Activated naive CD4-positive, alpha-beta T cell treated with anti-CD3 and anti-CD28 coated beads, Interleukin-2, amount 50 U/mL, for 72 hours (primary cell): Measurements from ENCODE around the gene ASTN2. TPM values are rescaled to one million over a fixed set of nuclear protein-coding genes. Genes with fewer than 3 reads are reported as not detected.

Experiments
- ATAC-seq, 2 donors: fragments of 150-1000 bp; cut with Tn5 transposase; 2 replicates each; pipeline ENCODE4 v1.10.0; 2021; ENCODE audit warnings: mild to moderate bottlenecking in 2 of 2, moderate library complexity in 2 of 2
- DNase-seq, 2 donors: peaks; one replicate each; pipeline ENCODE4 v3.0.0; 2021 to 2022; ENCODE audit warnings: low spot score in 2 of 2
- H3K27ac Mint-ChIP-seq, 2 donors: one replicate each; pipeline ENCODE4 v1.8.0; 2022; ENCODE audit warnings: mild to moderate bottlenecking in 2 of 2, mixed read lengths in 2 of 2
- H3K36me3 Mint-ChIP-seq, 2 donors: one replicate each; pipeline ENCODE4 v1.8.0; 2022; ENCODE audit warnings: mixed read lengths in 2 of 2
- H3K9me3 Mint-ChIP-seq, 2 donors: one replicate each; pipeline ENCODE4 v1.8.0; 2022; ENCODE audit warnings: mixed read lengths in 2 of 2
- total RNA-seq, 2 donors: library from RNA; stranded (reverse); gene quantifications; one replicate each; pipeline ENCODE4 v1.2.3, GENCODE V29; 2022

The ASTN2 gene
- total RNA-seq, 2 donors from 2014 or later = 4.5 to 5.4 TPM

- peaks cover 12 to 23% of the 10 kb centered on the region in 2 donors for H3K9me3 Mint-ChIP-seq
- ATAC-seq = no peak
Measured at GRCh38 chr9:116506685-116507084, 908.2 kb downstream of the ASTN2 start.

DNA sequence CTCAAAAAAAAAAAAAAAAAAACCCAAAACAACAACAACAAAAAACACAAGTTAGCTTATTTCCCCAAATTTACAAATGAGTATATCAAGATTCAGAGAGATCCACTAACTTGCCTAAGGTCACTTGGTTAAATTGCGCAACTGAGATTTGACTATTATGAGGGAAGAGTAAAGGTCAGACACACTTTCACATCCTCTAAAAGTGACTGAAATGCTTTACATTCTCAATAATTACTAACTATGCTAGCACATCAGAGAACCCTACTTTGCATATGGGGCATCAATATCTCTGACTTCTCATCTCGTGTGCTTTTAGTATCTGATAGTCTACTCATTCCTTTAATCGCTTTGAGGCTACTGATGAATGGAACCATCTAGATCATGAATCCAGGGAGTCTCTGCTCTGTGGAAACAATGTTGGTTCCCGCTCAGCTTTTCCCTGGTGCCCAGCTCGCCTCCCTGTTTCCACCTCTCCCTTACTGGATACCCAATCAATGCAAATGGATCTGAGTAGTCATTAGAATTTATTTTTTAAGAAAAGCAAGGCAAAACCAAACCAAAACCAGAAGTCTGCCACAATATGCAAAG lies 909.9 kb downstream of the ASTN2 start:
- no peaks in the 10 kb centered on the region for H3K36me3 Mint-ChIP-seq
- no peak overlapping the region for H3K27ac Mint-ChIP-seq
- DNase-seq = no peak
- no peak for ATAC-seq
- peaks cover 10 to 19% of the 10 kb centered on the region in 2 donors for H3K9me3 Mint-ChIP-seq

More at GRCh38 chr9:116506685-116507084, 908.2 kb downstream of the ASTN2 start:
- no peak for DNase-seq
- Mint-ChIP-seq H3K36me3 (peaks cover 0 to 4% of the 10 kb centered on the region in 2 donors), H3K27ac (no peak overlapping the region)

DNA sequence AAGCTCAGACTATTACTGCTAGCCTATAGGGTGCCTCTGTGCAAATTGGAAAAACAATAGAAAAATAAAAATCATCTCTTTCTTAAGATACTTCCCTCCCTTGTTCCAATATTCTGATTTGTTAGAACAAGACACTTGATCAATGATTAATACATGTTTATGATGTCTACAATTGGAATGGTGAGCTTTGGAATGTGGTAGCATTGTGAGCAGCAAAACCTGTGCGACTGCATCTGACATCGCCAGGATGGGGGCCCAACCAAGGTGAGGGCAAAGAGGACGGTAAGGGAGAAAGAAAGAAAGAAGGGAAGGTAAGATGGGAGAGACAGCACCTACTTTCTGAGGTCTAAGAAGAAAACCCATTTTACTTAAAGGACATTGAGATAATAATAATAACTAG lies 910.8 kb downstream of the ASTN2 start:
- peaks cover 10 to 19% of the 10 kb centered on the region in 2 donors for H3K9me3 Mint-ChIP-seq
- no peaks in the 10 kb centered on the region for H3K36me3 Mint-ChIP-seq
- ATAC-seq (no peak), DNase-seq (no peak)
- no peak overlapping the region for H3K27ac Mint-ChIP-seq

DNA sequence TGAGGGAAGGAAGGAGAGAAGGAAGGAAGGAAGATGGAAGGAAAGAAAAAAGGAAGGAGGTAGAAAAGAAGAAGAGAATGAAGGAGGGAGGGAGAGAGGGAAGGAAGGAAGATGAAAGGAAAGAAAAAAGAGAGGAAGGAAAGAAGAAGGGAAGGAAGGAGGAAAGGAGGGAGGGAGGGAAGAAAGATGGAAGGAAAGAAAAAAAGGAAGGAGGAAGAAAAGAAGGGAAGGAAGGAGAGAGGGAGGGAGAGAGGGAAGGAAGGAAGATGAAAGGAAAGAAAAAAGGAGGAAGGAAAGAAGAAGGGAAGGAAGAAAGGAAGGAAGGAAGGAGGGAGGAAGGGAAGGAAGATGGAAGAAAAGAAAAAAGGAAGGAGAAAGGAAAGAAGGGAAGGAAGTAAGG lies 912.1 kb downstream of the ASTN2 start:
- H3K9me3 Mint-ChIP-seq = peaks cover 5 to 15% of the 10 kb centered on the region in 2 donors
- no peaks in the 10 kb centered on the region for H3K36me3 Mint-ChIP-seq
- H3K27ac Mint-ChIP-seq = no peak overlapping the region
- no peak for DNase-seq
- ATAC-seq = no peak

DNA sequence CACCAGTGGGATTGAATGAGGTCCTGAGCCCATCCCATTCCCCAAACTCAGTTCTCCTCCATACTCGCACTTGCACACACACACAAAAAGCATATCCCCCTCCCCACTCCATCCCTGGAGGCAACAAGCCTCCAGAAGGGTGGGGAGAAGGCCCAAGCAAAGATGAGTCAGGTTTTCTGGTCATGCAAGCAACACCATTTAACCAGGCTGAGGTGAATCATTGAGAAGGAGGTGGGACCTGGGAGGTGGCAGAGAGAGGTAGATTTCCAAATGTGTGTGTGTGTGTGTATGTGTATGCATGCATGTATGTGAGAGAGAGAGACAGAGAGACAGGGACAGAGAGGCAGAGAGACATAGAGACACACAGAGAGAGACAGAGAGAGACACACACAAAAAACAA lies 913.0 kb downstream of the ASTN2 start:
- H3K36me3 Mint-ChIP-seq = no peaks in the 10 kb centered on the region
- H3K27ac Mint-ChIP-seq = no peak overlapping the region
- no peak for DNase-seq
- ATAC-seq = peak in 1 of 2 donors; percentile 34
- peaks cover 5 to 15% of the 10 kb centered on the region in 2 donors for H3K9me3 Mint-ChIP-seq

DNA sequence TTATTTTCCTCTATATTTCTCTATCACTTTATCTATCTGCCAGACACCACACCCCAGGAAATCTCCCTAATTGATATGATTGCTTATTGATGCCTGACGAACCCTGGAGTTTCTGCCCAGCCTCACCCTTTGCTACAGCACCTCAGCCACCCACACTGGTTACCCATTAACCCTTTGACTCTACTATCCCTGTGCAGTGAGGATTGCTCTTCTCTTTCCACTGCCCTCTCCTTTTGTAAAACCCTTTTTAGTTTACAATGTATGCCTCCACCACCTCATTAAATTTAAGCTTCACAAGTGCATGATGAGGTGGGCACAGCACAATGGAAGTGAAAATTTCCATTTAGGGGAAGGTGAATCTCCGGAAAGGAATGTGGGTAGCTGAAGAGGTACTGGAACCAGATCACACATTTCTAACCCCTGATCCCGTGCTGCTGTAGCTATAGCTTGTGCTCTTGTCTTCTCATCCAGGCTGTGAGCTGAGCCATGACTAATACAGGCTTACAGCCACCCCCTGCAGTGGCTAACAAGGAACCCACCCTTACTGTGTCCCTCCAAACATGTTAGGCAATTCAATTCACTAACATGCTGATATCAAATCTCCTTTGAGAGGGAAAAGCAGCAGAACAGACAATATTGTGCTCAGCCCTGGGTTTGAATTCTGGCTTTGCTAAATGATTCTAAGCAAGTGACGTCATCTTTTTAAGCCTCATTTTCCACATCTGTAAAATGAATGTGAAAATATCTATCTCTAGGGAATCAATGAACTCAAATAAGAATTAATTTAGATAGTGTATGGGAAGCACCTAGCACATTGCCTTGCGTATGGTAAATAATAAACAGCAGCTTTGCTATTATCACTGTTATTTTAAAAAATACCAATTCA lies 914.6 kb downstream of the ASTN2 start:
- H3K27ac Mint-ChIP-seq = no peak overlapping the region

GRCh38 chr9:116499434-116499833 lies 915.4 kb downstream of the ASTN2 start:
- no peak overlapping the region for H3K27ac Mint-ChIP-seq
- peaks cover 5 to 7% of the 10 kb centered on the region in 2 donors for H3K9me3 Mint-ChIP-seq
- no peaks in the 10 kb centered on the region for H3K36me3 Mint-ChIP-seq
- no peak for ATAC-seq
- no peak for DNase-seq

More for the DNA sequence above, 914.6 kb downstream of the ASTN2 start:
- Mint-ChIP-seq H3K9me3 (peaks cover 5 to 7% of the 10 kb centered on the region in 2 donors), H3K36me3 (no peaks in the 10 kb centered on the region)
- ATAC-seq (no peak), DNase-seq (no peak)

DNA sequence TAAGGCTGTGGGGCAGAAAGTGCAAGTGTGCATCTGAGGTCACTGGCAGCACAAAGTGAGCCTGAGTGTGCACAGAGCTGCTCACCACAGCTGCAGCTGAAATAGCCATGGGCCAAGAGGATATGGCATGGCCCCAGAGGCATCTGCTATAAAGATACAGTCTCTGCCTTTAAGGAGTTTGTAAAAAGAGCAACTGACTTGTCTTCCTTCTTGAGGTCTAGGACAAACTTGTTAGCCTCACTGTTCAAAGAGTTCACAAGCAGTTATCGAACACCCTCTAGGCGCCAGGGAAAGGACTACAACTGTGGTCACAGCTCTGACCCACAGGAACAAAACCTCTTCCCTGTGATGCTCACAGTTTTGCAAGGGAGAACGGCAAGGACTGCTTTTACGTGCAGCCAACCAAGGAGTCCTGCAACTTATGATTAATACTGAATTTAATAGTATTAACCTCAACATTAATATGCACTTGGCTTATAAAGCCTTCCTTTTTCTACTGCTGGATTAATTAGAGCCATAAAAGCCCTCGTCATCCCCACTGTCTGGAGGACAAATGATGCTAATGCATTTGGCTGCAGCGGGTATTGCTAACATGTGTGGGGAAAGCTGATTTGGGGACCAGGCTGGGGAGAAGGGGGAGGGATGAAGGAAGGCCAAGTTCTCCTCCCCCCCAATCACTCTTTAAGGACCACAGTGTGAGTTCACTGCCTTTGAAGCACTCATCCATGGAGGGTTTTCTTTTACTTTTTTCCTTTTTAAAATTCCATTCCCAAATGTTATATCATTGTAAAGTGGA lies 917.6 kb downstream of the ASTN2 start:
- Mint-ChIP-seq H3K36me3 (no peaks in the 10 kb centered on the region), H3K27ac (no peak overlapping the region), H3K9me3 (peaks cover 4 to 5% of the 10 kb centered on the region in 2 donors)
- DNase-seq (no peak), ATAC-seq (no peak)

DNA sequence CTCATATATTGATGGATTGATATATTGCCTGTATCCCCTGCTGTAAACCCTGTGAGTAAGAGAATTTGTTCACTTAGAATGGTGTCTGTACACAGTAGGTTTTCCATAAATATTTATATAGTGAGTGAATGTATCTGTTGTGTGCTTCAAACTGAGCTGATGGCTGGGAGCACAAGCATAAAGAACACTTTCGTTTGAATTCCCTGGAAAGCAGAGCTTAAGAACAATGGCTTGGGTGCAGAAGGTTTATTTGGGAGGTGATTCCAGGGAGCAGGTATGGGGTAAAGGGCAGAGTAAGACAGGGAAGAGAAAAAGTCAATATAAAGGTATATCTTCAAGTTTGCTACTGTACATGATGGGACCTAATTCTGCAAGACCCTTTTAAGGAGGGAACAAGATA lies 918.7 kb downstream of the ASTN2 start:
- Mint-ChIP-seq H3K36me3 (no peaks in the 10 kb centered on the region), H3K9me3 (no peaks in the 10 kb centered on the region), H3K27ac (no peak overlapping the region)
- no peak for DNase-seq
- no peak for ATAC-seq

DNA sequence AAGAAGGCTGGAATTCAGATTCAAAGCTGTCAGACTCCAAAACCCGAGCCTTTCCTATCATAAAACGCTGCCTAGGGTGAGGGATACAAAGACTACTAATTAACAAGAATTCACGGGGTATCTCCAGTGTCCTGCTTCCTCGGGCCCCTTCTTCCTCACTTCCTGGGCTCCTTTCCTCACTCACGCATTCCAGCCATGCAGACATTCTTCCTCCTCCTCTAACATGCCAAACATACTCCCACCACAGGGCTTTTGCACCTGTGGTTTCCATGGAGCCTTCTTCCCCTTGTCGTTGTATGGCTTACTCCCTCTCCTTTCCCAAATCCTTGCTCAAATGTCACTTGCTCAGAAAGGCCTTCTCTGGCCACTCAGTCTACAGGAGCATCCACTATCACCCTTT lies 919.1 kb downstream of the ASTN2 start:
- ATAC-seq (no peak), DNase-seq (no peak)
- H3K36me3 Mint-ChIP-seq = no peaks in the 10 kb centered on the region
- no peaks in the 10 kb centered on the region for H3K9me3 Mint-ChIP-seq
- no peak overlapping the region for H3K27ac Mint-ChIP-seq

DNA sequence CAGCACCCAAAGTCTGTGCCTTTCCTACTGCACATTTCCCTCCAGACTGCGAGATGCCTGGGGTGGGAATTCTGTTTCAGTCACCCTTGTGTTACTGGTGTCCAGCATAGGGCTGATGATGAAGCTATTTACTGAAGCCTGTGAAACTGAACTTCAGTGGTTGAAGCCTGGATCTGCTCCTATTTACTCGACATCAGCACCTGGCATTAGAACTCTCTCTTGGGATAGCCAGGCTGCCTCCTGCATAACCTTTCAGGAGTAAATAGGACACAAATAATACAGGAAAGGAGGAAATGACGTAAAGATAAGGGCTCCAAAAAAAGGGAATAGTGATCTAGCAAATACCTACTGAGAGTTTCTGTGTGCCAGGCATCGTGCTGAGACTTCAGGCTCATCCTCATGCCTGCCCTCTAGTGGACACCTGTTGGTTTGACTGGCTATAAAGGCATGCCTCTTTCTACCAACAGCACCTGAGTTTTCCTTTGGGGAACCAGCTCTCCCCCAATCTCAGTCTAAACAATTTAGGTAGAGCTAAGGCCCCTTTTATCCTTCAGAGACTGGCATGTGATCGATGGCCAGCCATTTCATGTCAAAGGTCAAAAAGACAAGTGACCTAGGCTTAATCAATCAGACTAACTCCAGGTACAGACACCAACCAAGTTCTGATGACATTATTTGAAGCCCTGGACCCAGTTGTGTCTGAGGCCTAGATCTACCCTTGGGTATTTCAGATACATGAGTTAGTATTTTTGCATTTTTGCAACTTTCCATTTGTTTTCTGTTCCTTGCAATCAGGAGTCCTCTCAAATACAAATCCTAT lies 919.8 kb downstream of the ASTN2 start:
- Mint-ChIP-seq H3K36me3 (no peaks in the 10 kb centered on the region), H3K27ac (no peak overlapping the region), H3K9me3 (no peaks in the 10 kb centered on the region)
- ATAC-seq (peak in 1 of 2 donors; percentile 40), DNase-seq (peak in 1 of 2 donors; percentile 46)

GRCh38 chr9:116493183-116493860 lies 921.5 kb downstream of the ASTN2 start:
- Mint-ChIP-seq H3K36me3 (no peaks in the 10 kb centered on the region), H3K27ac (no peak overlapping the region), H3K9me3 (no peaks in the 10 kb centered on the region)
- no peak for DNase-seq
- no peak for ATAC-seq

DNA sequence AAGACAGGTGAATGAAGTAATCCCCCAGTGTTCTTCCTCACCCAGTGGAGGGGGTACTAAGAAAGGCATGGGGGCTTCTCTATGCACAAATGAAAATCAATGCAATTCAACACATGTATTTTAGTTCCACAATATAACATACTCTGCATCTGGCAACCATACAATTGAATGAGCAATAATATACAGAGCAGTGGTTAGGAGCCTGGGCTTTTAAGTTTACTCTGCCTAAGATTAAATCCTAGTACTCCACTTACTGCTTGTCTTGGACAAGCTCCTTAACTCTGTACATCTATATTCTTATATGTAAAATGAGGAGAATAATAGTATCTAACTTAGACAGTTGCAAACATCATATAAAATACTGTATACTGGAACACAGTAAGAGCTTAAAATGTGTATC lies 923.2 kb downstream of the ASTN2 start:
- Mint-ChIP-seq H3K36me3 (no peaks in the 10 kb centered on the region), H3K27ac (no peak overlapping the region)

GRCh38 chr9:116491219-116491618 lies 923.6 kb downstream of the ASTN2 start:
- H3K9me3 Mint-ChIP-seq = no peaks in the 10 kb centered on the region
- ATAC-seq = no peak

More for the DNA sequence above, 923.2 kb downstream of the ASTN2 start:
- H3K9me3 Mint-ChIP-seq = no peaks in the 10 kb centered on the region
- DNase-seq (no peak), ATAC-seq (no peak)

GRCh38 chr9:116490321-116490720 lies 924.5 kb downstream of the ASTN2 start:
- Mint-ChIP-seq H3K27ac (no peak overlapping the region), H3K9me3 (no peaks in the 10 kb centered on the region), H3K36me3 (no peaks in the 10 kb centered on the region)
- no peak for ATAC-seq
- DNase-seq = no peak

More at GRCh38 chr9:116491219-116491618, 923.6 kb downstream of the ASTN2 start:
- DNase-seq = no peak
- H3K36me3 Mint-ChIP-seq = no peaks in the 10 kb centered on the region
- no peak overlapping the region for H3K27ac Mint-ChIP-seq

GRCh38 chr9:116488373-116488772 lies 926.5 kb downstream of the ASTN2 start:
- no peak for DNase-seq
- ATAC-seq = no peak
- H3K9me3 Mint-ChIP-seq = no peaks in the 10 kb centered on the region
- H3K27ac Mint-ChIP-seq = no peak overlapping the region
- H3K36me3 Mint-ChIP-seq = peaks cover 0 to 6% of the 10 kb centered on the region in 2 donors
